B cell (primary cell): ENCODE measurements around the gene PPP5C.

Experiments
- CTCF ChIP-seq: fragments of 200-600 bp; IDR thresholded peaks from one replicate; pipeline ENCODE4 v1.8.0; 2022; ENCODE audit warnings: antibody characterized with exemption, mild to moderate bottlenecking
- EZH2 ChIP-seq: IDR thresholded peaks from 2 replicates; pipeline ENCODE4 v1.6.1; 2012; ENCODE audit warnings: borderline replicate concordance, low read depth, mild to moderate bottlenecking, moderate library complexity, low read length; ENCODE audit not compliant: insufficient read depth, poor library complexity, severe bottlenecking

- TF ChIP-seq CTCF: no peak
- no peak for TF ChIP-seq EZH2
Observed at GRCh38 chr19:46428239-46429135, 81.6 kb downstream of the PPP5C start, which contains the start of gene PNMA8C.
